GM23248 (cell line): ENCODE data around the gene RNF31. TPM values are rescaled to one million over a fixed set of nuclear protein-coding genes. Genes with fewer than 3 reads are reported as not detected.

Experiments
- DNase-seq: peaks from one replicate; pipeline ENCODE4 v3.0.0-alpha.2; 2015
- H2AFZ ChIP-seq: fragments of 200-600 bp; sonication (generic); 2 replicates; pipeline ENCODE4 v1.6.1; 2016; ENCODE audit warnings: antibody characterized with exemption
- H3F3A ChIP-seq: fragments of 200-600 bp; sonication (generic); 2 replicates; pipeline ENCODE4 v1.6.1; 2016; ENCODE audit warnings: mild to moderate bottlenecking, antibody characterized with exemption, mixed run types; ENCODE audit not compliant: insufficient read depth
- H3K27ac ChIP-seq: fragments of 200-600 bp; sonication (generic); 2 replicates; pipeline ENCODE4 v1.5.1; 2016; ENCODE audit warnings: mild to moderate bottlenecking
- H3K27me3 ChIP-seq: fragments of 200-600 bp; sonication (generic); replicated peaks from 2 replicates; pipeline ENCODE4 v1.6.1; 2016; ENCODE audit warnings: mild to moderate bottlenecking; ENCODE audit not compliant: insufficient read depth
- H3K36me3 ChIP-seq: fragments of 200-600 bp; sonication (generic); 2 replicates; pipeline ENCODE4 v1.6.1; 2016; ENCODE audit warnings: low read depth, mild to moderate bottlenecking
- H3K4me1 ChIP-seq: fragments of 200-600 bp; sonication (generic); 2 replicates; pipeline ENCODE4 v1.6.1; 2016; ENCODE audit warnings: mild to moderate bottlenecking; ENCODE audit not compliant: insufficient read depth
- H3K4me2 ChIP-seq: fragments of 200-600 bp; sonication (generic); one replicate; pipeline ENCODE4 v1.6.1; 2016; ENCODE audit warnings: mild to moderate bottlenecking; ENCODE audit not compliant: unreplicated experiment
- H3K4me3 ChIP-seq: fragments of 200-600 bp; sonication (generic); 2 replicates; pipeline ENCODE4 v1.5.1; 2016; ENCODE audit warnings: mild to moderate bottlenecking
- H3K79me2 ChIP-seq: fragments of 200-600 bp; sonication (generic); 2 replicates; pipeline ENCODE4 v1.6.1; 2016; ENCODE audit warnings: mild to moderate bottlenecking; ENCODE audit not compliant: insufficient read depth
- H3K9ac ChIP-seq: fragments of 200-600 bp; sonication (generic); 2 replicates; pipeline ENCODE4 v1.6.1; 2016; ENCODE audit warnings: mild to moderate bottlenecking
- H3K9me2 ChIP-seq: fragments of 200-600 bp; sonication (generic); 2 replicates; pipeline ENCODE4 v1.6.1; 2016; ENCODE audit warnings: mixed run types, mild to moderate bottlenecking, moderate library complexity; ENCODE audit not compliant: insufficient read depth
- H3K9me3 ChIP-seq: fragments of 200-600 bp; sonication (generic); one replicate; pipeline ENCODE4 v1.6.1; 2017; ENCODE audit warnings: low read depth
- H4K20me1 ChIP-seq: fragments of 200-600 bp; sonication (generic); 2 replicates; pipeline ENCODE4 v1.6.0; 2016; ENCODE audit not compliant: insufficient read depth
- EZH2 ChIP-seq: fragments of 200-600 bp; sonication (generic); IDR thresholded peaks from 2 replicates; pipeline ENCODE4 v1.6.1; 2018; ENCODE audit warnings: antibody characterized with exemption, mild to moderate bottlenecking; ENCODE audit not compliant: insufficient read depth, poor library complexity, severe bottlenecking
- EZH2phosphoT487 ChIP-seq: fragments of 200-600 bp; sonication (generic); IDR thresholded peaks from 2 replicates; pipeline ENCODE4 v1.6.1; 2018; ENCODE audit warnings: antibody characterized with exemption, moderate library complexity, mild to moderate bottlenecking, low read depth; ENCODE audit not compliant: insufficient read depth
- WGBS, 2 experiments: methylation state at CpG; one replicate each; pipeline ENCODE4 v1.1.6; 2015 to 2017; ENCODE audit warnings: low lambda C conversion rate in 2 of 2, low coverage in 1 of 2; ENCODE audit errors: missing lambda C conversion rate in 2 of 2; 5-methylcytosine and 5-hydroxymethylcytosine counted together
- in situ Hi-C: fragments of 300-500 bp; cut with MboI; formaldehyde crosslinking; loops from 2 replicates; pipeline ENCODE4 v1.15.0; 2020
- polyA plus RNA-seq: library from polyadenylated mRNA; unstranded; fragments of >200 nt; fragmentation: Nextera tagmentation; extraction: Ambion mirVana; gene quantifications from 2 replicates; pipeline ENCODE4 v1.2.1, GENCODE V29; 2016
- total RNA-seq: library from RNA; depleted of rRNA; stranded (reverse); fragments of >200 nt; shearing (Covaris generic); gene quantifications from 2 replicates; pipeline ENCODE4 v1.2.3, GENCODE V29; 2014

Gene RNF31
- total and polyA plus RNA-seq, 2 experiments from 2014 or later = 29.4 to 40.3 TPM

DNA sequence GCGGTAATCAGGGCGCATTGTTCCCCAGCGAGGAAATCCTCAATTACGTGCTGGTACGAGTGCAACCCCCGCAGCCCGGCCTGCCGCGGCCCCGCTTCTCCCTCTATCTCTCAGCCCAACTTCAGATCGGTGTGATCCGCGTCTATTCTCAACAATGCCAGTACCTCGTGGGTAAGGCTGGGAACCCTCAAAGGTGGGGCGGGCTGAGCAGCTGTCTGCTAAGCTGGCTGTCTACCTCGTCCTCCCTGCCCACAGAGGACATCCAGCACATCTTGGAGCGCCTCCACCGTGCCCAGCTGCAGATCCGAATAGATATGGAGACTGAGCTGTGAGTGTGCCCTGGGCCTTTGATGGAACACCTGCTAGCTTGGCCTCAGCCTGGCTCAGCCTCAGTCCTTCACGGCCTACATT lies 25.6 kb downstream of the RNF31 start:
- Histone ChIP-seq H3K4me3 (no peak overlapping the region), H3K9ac (no peak overlapping the region), H3K9me3 (no peaks in the 10 kb centered on the region), H2AFZ (no peak overlapping the region), H3K4me2 (no peak overlapping the region), H4K20me1 (no peaks in the 10 kb centered on the region), H3K4me1 (no peaks in the 10 kb centered on the region), H3F3A (no peaks in the 10 kb centered on the region; the same call in 1 of the 2 replicates), H3K27me3 (no peaks in the 10 kb centered on the region), H3K27ac (no peak overlapping the region), H3K9me2 (no peaks in the 10 kb centered on the region), H3K79me2 (no peaks in the 10 kb centered on the region), H3K36me3 (peaks cover 4% of the 10 kb centered on the region; the same call in 1 of the 2 replicates)
- in situ Hi-C loops = no loop called here
- TF ChIP-seq EZH2phosphoT487 (no peak), EZH2 (no peak)
- no peak for DNase-seq
- 90 to 91% methylated on average over 17 to 20 of the region's 20 CpGs for WGBS, 2 experiments

DNA sequence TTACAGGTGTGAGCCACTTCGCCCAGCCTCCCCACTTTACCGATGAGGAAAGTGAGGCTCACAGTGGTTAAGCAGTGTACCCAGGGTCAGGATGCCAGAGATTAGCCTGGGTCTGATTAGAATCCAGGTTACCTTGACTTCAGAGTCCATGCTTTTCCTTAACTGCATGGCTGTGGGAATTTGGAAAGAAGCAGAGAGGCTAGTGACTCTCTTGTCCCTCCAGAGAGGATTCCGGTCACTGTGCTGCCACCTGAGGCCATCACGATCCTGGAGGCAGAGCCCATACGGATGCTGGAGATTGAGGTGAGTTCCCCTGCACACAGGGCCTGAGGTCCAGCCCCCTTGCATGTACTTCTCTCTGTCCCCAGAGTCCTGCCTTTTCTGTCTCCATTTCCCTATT lies 29.3 kb downstream of the RNF31 start:
- H3K9me3 ChIP-seq = no peaks in the 10 kb centered on the region
- DNase-seq = no peak
- H3K4me1 ChIP-seq = peaks cover 9% of the 10 kb centered on the region; the same call in 1 of the 2 replicates
- H3K36me3 ChIP-seq = peaks cover 28% of the 10 kb centered on the region; the same call in 1 of the 2 replicates
- H3K27ac ChIP-seq = no peak overlapping the region
- no peak overlapping the region for H3K4me3 ChIP-seq
- H3K9ac ChIP-seq = no peak overlapping the region
- H3K27me3 ChIP-seq = no peaks in the 10 kb centered on the region
- H3K79me2 ChIP-seq = no peaks in the 10 kb centered on the region
- no peaks in the 10 kb centered on the region for H3K9me2 ChIP-seq
- no peak overlapping the region for H3K4me2 ChIP-seq
- in situ Hi-C loops = no loop called here
- peaks cover 22% of the 10 kb centered on the region for H3F3A ChIP-seq
- no peak overlapping the region for H2AFZ ChIP-seq
- WGBS, 2 experiments = 91 to 92% methylated on average over 5 of the region's 5 CpGs
- no peak for TF ChIP-seq EZH2
- no peak for TF ChIP-seq EZH2phosphoT487
- H4K20me1 ChIP-seq = no peaks in the 10 kb centered on the region

DNA sequence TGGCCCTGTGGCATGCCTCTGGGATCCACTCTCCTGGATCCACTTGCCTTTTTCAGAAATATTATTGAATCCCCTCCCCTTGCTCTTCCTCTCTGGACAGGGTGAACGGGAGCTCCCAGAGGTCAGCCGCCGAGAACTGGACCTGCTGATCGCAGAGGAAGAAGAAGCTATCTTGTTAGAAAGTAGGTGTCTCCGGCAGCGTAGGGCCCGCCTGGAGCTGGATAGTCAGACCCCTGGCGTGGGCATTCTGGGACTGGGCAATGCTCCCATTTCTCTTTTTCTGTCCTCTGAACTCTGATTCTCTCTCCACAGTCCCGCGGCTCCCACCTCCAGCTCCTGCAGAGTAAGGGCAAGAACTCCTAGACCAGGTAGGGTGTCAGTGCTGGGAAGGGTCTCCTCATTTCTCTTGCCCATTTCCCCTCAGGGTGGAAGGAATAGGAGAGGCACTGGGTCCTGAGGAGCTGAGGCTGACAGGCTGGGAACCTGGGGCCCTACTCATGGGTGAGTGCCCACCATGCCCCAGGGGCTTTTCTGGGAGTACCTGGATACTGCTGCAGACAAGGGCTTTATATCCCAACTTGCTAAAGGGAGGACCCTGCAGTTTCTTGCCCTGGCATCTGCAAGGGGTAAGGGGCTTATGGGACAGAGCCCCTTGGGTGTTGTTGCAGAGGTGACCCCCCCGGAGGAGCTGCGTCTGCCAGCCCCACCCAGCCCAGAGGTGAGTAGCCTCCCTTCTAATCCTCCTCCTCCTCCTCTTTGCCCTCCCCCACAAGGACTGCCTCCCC lies 29.9 kb downstream of the RNF31 start:
- Histone ChIP-seq H3K27me3 (no peaks in the 10 kb centered on the region), H3K4me1 (peaks cover 9% of the 10 kb centered on the region; the same call in 1 of the 2 replicates), H3K9me3 (no peaks in the 10 kb centered on the region), H3K4me3 (no peak overlapping the region), H3K27ac (no peak overlapping the region), H4K20me1 (no peaks in the 10 kb centered on the region), H3K36me3 (peaks cover 28% of the 10 kb centered on the region; the same call in 1 of the 2 replicates), H3K9me2 (no peaks in the 10 kb centered on the region), H2AFZ (no peak overlapping the region), H3F3A (peaks cover 22% of the 10 kb centered on the region), H3K4me2 (no peak overlapping the region), H3K79me2 (no peaks in the 10 kb centered on the region), H3K9ac (no peak overlapping the region)
- no peak for TF ChIP-seq EZH2
- TF ChIP-seq EZH2phosphoT487 = no peak
- in situ Hi-C loops = no loop called here
- DNase-seq = no peak
- 83 to 85% methylated on average over 10 to 12 of the region's 12 CpGs for WGBS, 2 experiments

DNA sequence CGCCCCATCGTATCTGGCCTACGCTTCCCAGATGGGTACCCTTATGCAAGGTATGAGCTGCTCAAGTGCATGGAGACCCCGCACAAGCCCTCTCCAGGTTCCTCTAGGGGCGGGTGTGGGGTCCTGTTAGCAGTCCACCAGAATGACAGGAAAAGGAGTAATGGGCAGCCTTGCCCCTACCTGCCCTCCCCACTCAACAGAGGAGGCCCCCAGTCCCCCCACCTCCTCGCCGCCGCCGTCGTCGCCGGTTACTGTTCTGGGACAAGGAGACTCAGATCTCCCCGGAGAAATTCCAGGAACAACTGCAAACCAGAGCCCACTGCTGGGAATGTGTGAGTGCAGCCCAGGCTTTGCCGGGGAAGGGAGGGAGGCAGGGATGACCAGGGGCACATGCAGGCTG lies 30.6 kb downstream of the RNF31 start:
- no peak for DNase-seq
- Histone ChIP-seq H3K36me3 (peaks cover 28% of the 10 kb centered on the region; the same call in 1 of the 2 replicates), H3K4me1 (peaks cover 9% of the 10 kb centered on the region; the same call in 1 of the 2 replicates), H2AFZ (no peak overlapping the region), H4K20me1 (no peaks in the 10 kb centered on the region), H3K27ac (no peak overlapping the region), H3K79me2 (no peaks in the 10 kb centered on the region), H3K27me3 (no peaks in the 10 kb centered on the region), H3K9me3 (no peaks in the 10 kb centered on the region), H3F3A (peaks cover 22% of the 10 kb centered on the region), H3K4me3 (no peak overlapping the region), H3K9me2 (no peaks in the 10 kb centered on the region), H3K4me2 (no peak overlapping the region), H3K9ac (no peak overlapping the region)
- WGBS, 2 experiments = 89 to 94% methylated on average over 14 of the region's 14 CpGs
- in situ Hi-C loops = no loop called here
- TF ChIP-seq EZH2phosphoT487 = no peak
- TF ChIP-seq EZH2 = no peak
